SK-N-DZ (cell line): ENCODE results near the gene NOTO.
A peak's percentile ranks its signal among the peaks of the same experiment; 100 is the strongest.

Experiments used
- DNase-seq: peaks from one replicate; pipeline ENCODE4 v3.0.0-alpha.2; 2015; ENCODE audit warnings: low spot score

NOTO gene

DNA sequence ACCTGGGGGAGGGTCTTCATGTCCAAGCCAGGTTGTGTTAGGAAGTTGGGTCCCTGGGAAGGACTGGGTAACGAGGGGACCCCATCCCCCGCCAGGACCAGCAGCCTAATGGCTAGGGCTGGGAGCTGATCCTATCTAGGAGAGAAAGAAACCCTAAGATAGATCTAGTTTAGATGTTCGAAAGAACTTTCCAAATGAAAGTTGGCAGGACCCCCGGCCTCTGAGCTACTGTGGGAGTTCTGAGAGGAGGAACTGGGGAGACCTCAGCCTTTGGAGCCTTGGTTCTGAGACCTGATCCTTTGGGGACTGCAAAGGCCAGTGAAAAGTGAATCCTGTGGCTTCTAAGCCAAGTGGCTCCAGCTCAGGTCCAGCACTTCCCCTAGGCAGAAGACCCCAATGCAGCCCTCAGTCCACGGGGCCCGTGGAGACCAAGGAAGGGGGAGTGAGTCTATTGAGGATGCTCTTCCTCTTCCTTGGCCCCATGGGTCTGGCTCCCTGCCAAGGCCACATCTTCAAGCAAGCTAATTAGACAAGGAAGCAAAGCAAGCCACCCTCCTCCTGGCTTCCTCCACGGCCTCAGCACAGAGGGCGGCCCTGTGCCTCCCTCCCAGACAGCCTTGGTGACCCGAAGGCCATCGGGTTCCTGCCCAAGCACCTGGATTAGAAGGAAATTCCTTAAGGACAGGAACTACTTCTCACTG, 55.2 kb downstream of the NOTO start:
- no peak for DNase-seq

DNA sequence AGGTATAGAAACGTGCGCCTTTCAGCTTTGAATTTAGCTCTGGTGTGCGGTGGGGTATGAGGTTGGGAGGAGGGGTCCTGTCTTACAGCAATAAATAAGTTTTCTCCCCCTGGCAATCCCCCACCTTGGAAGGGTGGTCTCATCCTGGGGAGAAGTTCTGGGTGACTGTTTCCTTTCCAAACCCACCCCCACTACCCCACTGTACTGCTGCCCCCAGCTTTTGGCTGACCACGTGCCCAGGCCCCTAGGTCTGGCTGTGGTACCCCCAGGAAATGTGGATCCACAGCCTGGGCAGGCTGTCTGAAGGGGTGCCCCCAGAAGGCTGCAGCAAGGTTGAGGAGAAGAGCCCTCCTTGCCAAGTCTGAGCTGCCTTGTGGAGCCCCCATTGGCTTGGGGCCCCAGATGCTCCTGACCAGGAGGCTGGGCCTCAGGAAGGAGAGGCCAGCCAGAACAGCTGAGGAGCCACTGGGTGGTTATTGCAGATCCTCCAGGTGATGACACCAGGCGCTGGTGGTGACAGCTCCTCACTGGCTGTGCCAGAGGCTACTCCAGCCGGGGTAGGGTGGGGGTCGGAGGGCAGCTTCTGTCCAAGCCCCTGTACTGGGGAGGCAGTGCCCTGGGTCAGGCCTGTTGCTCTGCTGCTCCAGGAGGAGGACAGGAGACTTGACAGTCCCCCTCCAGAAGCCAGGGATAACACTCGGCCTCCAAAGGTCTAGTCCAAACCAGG, 56.0 kb downstream of the NOTO start:
- no peak for DNase-seq

DNA sequence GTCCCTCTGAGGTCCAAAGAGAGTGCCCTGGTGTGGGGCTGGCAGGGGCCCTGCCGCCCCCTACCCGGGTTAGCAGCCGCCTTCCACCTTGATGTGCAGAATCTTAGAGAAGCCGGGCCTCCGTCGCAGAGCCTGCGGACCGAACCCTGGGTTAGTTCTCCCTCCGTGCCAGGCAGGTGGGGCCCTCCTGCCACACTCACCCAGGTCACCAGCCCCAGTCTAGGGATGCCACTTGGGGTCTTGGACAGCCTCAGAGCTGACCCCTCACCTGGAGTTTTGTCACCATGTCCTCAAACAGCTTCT, 56.5 kb downstream of the NOTO start:
- DNase-seq = no peak

DNA sequence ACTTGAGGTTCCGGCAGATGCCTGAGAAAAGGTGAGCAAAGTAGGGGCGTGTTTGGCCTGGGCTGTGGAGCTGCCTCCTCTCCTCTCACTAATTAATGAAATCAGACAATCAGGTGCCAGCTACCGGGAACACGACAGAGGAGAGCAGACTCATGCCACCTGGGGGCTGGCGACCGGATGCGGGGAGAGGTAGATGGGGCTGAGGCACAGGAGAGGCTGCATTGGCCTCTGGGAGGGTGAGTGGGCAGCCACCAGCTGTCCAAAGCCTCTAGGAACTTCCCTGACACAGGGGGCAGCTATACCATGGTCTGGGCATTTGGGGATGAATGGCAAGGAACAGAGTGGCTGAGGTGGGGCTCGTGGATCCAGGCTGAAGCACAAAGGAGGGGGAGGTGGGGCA, 56.9 kb downstream of the NOTO start:
- DNase-seq = no peak

GRCh38 chr2:73259704-73260337, 57.4 kb downstream of the NOTO start:
- DNase-seq = no peak

DNA sequence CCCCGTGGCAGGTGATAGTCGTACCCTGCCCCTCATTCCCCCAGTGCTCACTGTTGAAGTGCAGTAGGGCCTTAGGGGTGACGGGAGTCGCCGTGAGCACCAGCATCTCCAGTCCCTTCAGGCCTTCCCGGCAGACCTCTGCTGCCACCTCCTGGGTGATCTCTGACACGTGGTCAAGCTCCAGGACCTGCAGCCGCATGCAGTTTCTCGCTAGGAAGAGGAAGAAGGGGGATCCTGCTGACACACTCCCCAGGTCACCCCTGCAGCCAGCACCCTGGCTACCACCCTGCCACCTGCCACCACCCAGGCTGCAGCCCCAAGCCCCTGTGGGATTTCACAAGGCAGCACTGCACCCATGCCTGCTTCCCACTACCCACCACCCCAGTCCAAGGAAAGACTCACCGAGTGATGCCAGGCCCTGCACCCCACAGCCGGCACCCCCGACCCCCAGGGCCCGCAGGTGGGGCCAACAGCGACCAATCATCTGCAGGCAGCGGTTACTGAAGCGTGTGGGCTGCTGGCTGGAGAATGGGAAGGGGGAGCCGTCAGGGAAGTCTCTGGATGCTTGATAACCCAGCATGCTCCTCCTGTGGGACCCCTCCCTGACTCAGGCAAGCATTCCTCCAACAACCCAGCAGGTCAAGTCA, 58.1 kb downstream of the NOTO start:
- peak; percentile 45 for DNase-seq
